ENCODE results near the gene NR4A3.
"Not testable (repeated sequence)": the region's sequence is repeated elsewhere in the genome, so short reads cannot be mapped to it uniquely, and the experiment has no call there.

The NR4A3 gene

DNA sequence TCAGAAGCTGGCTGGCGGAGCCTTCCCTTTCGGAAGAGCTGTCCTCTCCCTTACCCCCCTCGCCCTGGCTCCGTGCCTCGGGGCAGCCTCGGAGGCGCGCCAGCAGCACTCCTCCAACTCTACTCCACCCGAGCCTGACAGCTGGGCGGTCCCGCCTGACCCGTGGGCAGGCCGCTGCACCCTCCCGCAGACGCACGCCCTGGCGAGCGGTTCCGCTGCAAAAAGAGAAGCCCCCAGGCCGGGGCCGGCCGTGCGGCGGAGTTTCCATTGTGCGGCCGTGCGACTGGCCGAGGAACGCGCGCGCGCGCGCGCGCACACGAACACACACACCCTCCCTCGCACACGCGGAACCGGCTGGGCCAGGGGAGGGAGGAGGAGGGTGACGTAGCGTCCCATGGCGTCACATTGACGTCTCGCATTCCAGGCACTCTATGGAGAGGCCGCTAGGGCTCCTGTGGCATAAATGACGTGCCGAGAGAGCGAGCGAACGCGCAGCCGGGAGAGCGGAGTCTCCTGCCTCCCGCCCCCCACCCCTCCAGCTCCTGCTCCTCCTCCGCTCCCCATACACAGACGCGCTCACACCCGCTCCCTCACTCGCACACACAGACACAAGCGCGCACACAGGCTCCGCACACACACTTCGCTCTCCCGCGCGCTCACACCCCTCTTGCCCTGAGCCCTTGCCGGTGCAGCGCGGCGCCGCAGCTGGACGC lies at the start of gene NR4A3:
Gene NR4A3 (plus strand): TSS at position 490 of the 713 bp plus-strand sequence. CDS start 6,158 bp downstream, outside the sequence.
- peak; percentile 81 to 86 for DNase-seq (ENCODE audit: low read depth in 2 of 2)

- no peak for DNase-seq (ENCODE audit: low read depth in 2 of 2)
These were observed 48.1 kb upstream of the NR4A3 start for GRCh38 chr9:99773468-99774138.

DNA sequence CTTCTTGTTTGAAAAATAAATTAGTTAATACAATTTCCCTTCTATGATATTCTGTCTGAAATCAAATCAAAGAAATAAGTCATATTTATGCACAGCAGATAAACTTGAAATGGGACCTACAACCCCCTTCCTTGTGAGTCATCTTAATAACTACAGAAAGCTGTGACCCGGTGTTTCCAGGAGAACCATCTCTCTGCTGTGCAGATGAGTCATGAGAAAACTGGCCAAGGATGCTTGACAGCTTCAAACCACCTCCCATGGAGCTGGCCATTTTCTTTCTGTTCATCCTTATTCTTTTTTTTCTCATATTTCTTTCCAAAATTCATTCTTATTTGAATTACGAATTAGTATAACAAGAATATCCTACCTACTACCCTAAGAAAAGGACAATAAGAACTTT lies 43.4 kb upstream of the NR4A3 start:
- DNase-seq (ENCODE audit: low read depth in 2 of 2) = peak in 1 of 2 donors; percentile 6

DNA sequence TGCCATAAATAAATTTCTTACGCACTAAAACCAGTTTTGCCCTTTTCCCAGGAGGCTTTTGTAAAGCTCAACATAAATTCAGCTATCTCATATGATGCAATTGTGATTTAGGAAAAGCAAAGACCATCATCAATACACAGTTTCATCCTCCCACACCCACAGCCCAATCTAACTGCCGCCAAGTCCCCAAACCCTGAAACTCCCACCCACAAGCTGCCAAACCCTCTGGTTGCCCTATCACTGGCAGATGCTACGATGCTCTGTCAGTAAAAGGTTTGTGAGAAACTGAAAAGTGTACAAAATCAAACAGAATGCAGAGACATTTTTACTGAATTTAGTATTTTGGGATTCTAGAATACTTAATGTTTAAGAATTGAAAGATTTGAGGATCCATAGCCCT lies 42.8 kb upstream of the NR4A3 start:
- no peak for DNase-seq (ENCODE audit: low read depth in 2 of 2)

GRCh38 chr9:99779277-99779676 lies 42.4 kb upstream of the NR4A3 start:
- DNase-seq (ENCODE audit: low read depth in 2 of 2) = no peak

DNA sequence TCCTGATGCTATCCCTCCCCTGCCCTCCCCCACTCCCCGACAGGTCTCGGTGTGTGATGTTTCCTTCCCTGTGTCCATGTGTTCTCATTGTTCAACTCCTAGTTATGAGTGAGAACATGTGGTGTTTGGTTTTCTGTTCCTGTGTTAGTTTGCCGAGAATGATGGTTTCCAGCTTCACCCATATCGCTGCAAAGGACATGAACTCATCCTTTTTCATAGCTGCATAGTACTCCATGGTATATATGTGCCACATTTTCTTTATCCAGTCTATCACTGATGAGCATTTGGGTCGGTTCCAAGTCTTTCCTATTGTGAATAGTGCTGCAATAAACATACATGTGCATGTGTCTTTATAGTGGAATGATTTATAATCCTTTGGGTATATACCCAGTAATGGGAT lies 39.3 kb upstream of the NR4A3 start:
- DNase-seq (ENCODE audit: low read depth in 2 of 2) = not testable (repeated sequence)

DNA sequence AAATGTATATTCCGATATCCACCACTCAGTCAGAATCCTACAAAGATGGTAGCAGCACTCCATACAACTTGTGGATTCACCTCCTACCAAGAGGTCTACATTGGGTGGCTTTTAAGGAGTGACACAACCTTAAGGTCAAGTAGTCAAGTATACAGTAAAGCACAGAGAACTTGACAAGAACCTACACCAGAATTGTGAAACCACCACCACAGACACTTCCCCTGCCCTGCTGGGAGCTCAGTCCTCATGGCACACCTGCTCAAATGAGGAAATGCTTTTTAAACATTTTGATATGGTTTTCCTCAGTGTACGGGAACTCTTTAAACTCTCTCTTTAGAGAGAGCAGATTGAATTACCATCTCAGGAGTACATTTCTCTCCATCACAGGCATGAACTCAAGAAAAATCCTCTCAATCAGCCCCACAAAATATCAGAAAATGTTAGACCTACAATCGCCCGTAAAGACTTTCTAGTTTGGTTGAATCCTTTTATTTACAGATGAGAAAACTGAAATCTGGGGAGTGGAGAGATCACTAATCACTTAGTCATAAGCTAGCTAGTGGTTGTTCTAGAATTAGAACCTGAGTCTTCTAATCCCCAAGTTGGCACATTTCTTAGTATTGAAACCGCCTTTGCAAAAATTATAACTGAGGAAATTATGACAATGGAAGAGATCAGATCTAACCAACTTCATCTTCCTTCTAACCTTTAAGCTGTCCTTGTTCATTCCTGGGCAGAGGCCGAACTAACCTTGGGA lies 38.5 kb upstream of the NR4A3 start:
- DNase-seq (ENCODE audit: low read depth in 2 of 2) = no peak

GRCh38 chr9:99783799-99784198 lies 37.9 kb upstream of the NR4A3 start:
- no peak for DNase-seq (ENCODE audit: low read depth in 2 of 2)

GRCh38 chr9:99785010-99785590 lies 36.6 kb upstream of the NR4A3 start:
- DNase-seq (ENCODE audit: low read depth in 2 of 2) = no peak

- DNase-seq (ENCODE audit: low read depth in 2 of 2) = no peak
These were observed 34.1 kb upstream of the NR4A3 start for GRCh38 chr9:99787556-99787955.

DNA sequence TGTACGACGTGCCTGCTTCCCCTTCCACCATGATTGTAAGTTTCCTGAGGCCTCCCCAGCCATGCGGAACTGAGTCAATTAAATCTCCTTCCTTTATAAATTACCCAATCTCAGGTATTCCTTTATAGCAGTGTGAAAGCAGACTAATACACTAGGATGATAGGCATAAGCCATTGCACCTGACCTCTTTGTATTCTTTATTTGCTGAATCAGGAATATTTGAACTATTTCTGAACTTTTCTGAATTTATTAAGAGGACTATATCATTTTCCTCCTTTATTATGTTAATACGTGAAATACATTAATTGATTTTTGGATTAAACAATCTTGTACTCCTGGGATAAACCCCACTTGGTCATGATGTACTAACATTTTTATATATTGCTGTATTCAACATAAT lies 28.2 kb upstream of the NR4A3 start:
- no peak for DNase-seq (ENCODE audit: low read depth in 2 of 2)

GRCh38 chr9:99796231-99796630 lies 25.5 kb upstream of the NR4A3 start:
- no peak for DNase-seq (ENCODE audit: low read depth in 2 of 2)

DNA sequence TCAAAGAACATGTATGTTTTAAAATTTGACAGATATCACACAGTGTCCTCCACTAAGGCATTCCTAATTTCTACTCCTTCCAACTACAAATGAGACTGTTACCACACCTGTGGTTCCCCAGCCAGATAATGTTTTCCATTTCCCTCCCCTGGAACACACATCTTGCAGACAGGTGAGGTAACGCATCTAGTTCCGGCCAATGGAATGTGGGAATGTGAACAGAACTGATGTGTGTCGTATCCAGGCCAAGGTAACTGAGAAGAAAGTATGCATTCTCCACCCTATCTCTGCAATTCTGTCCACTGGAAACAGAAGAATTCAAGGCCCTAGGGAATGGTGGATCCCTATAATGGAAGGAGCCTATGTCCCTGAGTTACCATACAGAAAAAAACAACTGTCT lies 19.9 kb upstream of the NR4A3 start:
- no peak for DNase-seq (ENCODE audit: low read depth in 2 of 2)

- no peak for DNase-seq (ENCODE audit: low read depth in 2 of 2)
These were observed 18.0 kb upstream of the NR4A3 start for GRCh38 chr9:99803694-99804093.

- peak; percentile 38 to 45 for DNase-seq (ENCODE audit: low read depth in 2 of 2)
These were observed 14.3 kb upstream of the NR4A3 start for GRCh38 chr9:99807276-99807852.

DNA sequence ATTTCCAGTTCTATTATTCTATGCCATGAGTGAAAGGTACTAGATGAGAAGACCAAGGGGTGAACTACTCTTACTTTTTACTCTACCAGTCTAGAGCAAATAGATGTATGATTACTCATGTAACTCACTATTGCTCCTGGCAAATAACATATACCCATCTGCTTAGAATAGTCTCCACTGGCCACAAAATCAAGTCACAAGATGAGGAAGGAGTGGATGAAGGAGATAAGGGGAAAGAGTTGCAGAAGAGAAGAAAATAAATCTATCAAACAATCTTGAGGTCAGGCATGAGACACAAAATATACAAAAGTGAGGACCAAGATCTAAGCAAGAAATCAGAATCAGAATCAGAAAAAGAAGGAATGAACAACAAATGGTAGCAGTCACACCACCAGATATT lies 13.7 kb upstream of the NR4A3 start:
- DNase-seq (ENCODE audit: low read depth in 2 of 2) = no peak

DNA sequence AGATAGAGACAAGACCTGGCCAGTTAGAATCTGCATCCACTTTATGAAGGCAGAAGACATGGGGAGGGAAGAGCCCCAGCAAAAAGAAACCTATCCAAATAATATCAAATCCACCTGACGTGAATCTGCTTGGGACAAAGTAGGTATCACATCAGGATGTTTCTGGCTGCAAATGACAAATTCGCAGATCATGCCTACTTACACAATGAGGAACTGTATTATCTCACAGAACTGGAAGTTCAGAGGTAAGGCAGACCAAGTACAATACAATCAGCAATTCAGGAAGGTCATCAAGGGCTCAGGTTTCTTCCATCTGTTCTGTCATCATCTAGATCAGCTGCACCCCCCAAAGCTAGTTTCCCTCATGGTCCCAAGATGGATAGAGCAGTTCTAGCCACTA lies 13.2 kb upstream of the NR4A3 start:
- DNase-seq (ENCODE audit: low read depth in 2 of 2) = no peak

DNA sequence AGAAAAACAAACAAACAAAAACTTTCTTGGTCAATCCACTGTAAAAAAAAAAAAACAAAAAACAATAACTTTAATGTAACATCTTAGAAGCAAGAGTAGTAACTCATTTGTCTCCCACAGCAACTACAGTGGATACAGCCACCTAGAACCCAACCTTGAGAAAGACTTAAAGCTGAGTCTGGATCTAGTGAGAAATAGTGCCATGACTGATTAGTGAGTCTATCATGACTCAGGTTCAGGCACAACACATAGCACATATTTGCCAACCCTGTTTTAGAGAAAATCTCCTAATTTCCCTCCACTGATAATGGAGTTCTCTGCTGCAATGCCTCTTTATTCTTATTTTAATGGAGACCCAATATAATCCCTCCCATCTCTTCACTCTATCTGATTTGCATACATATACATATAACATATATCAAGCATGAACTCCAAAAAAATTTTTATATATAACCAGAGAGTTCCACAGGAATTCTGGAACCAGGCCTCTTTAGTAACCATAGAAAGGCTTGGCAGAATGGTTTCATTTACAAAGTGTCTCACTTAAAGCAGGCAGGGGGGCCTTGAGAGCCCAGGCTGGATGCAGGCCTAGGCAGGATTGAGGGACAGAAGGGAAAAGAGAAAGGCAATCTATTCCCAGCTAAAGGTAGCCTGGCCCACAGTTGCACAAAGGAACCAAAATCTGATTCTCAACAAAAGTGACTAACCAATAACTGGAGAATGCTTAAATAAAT lies 11.9 kb upstream of the NR4A3 start:
- DNase-seq (ENCODE audit: low read depth in 2 of 2) = no peak

DNA sequence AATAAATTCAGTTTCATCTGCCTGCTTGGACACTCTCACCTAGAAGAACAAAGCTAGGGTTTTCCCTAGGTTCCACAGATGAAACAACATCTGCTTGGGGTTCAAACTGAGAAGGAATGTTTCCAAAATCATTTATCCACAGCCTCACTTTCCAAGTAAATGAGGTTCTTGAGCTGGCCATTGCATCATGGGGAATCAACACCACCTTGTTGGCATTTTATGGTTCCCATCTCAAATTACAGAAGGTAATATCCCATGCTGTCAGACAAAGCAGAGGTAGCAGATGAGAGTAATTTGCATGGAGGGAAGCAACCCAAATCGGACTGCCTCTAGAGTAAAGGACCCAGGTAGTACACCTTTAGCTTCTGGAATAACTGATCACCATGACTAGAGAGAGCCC lies 10.5 kb upstream of the NR4A3 start:
- no peak for DNase-seq (ENCODE audit: low read depth in 2 of 2)

GRCh38 chr9:99811598-99812383 lies 9.9 kb upstream of the NR4A3 start:
- DNase-seq (ENCODE audit: low read depth in 2 of 2) = no peak

GRCh38 chr9:99813739-99814138 lies 7.9 kb upstream of the NR4A3 start:
- no peak for DNase-seq (ENCODE audit: low read depth in 2 of 2)
